Stimulated activated CD8-positive, alpha-beta memory T cell treated with anti-CD3 and anti-CD28 coated beads, Interleukin-4, amount 100 ng/mL, for 4 hours (primary cell): ENCODE measurements around the gene VPREB3.

Source experiments
- DNase-seq, 2 donors: peaks; one replicate each; pipeline ENCODE4 v3.0.0-alpha.2; 2020; ENCODE audit warnings: low read depth in 2 of 2, low spot score in 1 of 2

Gene VPREB3, protein sequence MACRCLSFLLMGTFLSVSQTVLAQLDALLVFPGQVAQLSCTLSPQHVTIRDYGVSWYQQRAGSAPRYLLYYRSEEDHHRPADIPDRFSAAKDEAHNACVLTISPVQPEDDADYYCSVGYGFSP

DNA sequence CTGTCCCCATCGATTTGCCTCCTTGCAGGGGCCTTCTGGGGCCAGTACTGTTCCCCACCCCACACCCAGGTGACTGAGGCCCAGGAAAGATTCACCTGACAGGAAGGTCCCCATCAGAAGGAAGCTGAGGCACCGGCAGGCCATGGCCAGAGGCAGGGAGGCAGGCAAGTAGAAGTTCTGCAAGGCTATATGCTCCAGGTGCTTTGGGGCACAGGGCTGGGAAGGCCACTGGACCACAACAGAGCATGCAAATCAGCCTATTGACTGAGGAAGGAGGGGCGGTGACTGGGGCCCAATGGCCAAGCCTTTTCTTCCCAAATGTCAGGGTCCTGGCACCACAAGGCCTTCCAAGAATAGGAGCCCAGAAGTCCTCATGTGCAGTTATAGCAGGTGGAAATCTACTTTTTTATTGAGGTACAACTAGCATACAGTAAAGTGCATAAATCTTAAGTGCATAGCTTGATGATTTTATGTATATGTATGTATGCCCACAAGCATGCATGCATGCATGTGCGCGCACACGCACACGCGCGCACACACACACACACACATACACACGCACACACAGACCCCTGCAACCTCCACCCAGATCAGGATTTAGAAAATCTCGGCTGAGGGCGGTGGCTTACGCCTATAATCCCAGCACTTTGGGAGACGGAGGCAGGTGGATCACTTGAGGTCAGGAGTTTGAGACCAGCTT lies at the start of gene VPREB3:
TSS of gene VPREB3 (minus strand) at position 206 of the 700 bp plus-strand sequence. CDS start at position 144, 62 bp downstream.
- no peak for DNase-seq

DNA sequence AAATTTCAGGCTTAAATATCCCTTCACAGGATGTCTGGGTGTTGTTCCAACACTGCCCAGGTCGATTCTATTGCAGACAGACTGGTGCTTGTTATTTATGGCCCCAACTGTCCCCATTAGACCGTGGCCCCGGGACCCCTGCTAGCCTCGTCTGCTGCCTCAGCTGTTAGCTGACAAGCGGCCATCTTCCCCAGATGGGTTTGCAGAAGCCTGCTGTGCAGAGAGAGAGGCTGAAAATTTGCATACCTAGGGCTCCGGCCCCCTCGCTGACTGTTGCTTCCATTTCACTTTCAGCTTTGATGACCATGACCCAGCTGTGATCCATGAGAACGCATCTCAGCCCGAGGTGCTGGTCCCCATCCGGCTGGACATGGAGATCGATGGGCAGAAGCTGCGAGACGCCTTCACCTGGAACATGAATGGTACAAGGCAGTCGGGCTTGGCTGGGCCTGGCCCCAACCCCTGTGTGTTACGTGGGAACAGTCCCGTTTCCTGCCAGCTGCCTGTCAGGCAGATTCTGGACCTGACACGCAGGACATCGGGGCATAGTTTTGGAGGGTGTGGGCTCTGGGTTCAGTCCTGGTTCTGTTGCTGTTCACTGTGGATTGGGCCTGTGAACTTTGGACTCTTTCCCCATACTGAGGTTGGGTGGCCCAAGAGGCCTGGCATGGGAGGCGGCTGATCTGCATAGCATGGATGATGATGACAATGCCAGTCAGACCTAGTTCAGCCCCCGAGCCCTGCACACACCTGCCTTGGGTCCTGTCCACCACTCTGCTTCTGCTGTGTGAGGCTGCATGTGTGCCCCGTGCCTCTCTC lies 49.0 kb upstream of the VPREB3 start:
- DNase-seq: no peak

DNA sequence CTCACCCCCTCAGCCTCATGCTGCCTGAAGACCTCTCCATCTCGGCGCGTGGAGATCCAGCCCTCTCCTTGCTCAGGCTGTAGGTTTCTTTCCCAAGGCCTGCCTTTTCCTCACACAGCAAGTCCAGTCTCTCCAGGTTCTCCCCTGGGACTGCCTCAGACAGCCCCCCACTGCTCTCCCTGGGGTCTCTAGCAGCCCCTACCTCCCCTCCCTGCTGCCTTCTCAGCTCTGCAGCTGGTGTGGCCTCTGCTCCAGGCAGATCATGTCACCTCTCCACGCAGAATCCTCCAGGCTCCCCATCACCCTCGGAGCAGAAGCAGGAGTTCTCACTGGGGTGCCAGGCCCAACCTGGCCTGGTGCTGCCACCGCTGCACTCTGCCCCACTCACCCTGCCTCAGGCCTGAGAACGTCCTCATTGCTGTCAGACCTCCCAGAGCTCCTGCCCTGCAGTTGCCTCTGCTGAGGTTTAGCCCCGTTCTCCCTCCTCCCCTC lies 47.7 kb upstream of the VPREB3 start:
- no peak for DNase-seq

- no peak for DNase-seq
Observed at GRCh38 chr22:23801238-23801821, 47.1 kb upstream of the VPREB3 start.

GRCh38 chr22:23800297-23801237 lies 46.3 kb upstream of the VPREB3 start:
- no peak for DNase-seq

GRCh38 chr22:23796461-23796860 lies 42.2 kb upstream of the VPREB3 start:
- DNase-seq: no peak

GRCh38 chr22:23793326-23793725 lies 39.1 kb upstream of the VPREB3 start:
- no peak for DNase-seq

- DNase-seq: no peak
Observed at GRCh38 chr22:23791738-23792645, 37.8 kb upstream of the VPREB3 start.

DNA sequence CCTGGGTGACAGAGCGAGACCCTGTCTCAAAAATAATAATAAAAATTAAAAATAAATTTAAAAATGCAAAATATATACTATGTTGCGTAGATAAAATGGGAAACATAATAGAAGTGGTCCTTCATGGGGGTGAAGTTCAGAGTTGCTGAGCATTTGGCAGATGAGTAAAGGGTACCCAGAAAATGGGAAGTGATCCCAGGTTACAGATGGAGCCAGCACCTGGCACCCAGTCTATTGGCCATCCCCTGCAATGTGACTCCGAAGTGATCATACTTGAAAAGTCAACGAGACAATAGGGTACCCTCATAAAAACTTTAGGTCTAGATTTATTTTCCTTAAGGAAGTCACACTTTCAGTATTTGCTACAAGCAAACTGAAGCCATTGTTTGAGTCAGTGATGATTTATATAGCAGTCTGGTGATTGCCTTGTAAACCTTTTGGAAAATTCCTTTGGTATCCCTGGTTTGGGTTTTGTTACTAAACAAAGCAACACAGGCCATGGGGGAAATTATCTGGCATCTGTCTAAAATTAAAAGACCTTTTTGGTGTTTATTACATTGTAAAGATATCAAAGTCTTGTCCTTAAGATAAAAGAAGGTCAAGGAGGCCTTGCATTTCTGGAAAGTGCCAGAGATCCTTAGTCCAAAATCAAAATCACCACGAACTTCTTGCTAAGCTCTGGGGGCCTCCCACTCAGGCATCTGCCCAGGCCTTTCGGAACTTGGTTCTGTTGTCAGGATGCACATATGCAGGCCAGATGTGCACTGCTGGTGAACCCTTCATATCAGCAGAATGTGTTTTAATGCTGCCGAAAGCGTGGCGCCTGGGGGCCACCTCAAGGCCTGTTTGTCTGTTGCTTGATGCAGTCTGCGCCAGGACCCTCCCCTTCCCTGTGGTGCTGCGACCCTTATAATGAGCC lies 36.9 kb upstream of the VPREB3 start:
- no peak for DNase-seq

GRCh38 chr22:23789638-23790037 lies 35.4 kb upstream of the VPREB3 start:
- no peak for DNase-seq

GRCh38 chr22:23789121-23789520 lies 34.9 kb upstream of the VPREB3 start:
- DNase-seq: no peak

- no peak for DNase-seq
Observed at GRCh38 chr22:23787910-23788309, 33.7 kb upstream of the VPREB3 start.

- no peak for DNase-seq
Observed at GRCh38 chr22:23787600-23787896, 33.3 kb upstream of the VPREB3 start.

DNA sequence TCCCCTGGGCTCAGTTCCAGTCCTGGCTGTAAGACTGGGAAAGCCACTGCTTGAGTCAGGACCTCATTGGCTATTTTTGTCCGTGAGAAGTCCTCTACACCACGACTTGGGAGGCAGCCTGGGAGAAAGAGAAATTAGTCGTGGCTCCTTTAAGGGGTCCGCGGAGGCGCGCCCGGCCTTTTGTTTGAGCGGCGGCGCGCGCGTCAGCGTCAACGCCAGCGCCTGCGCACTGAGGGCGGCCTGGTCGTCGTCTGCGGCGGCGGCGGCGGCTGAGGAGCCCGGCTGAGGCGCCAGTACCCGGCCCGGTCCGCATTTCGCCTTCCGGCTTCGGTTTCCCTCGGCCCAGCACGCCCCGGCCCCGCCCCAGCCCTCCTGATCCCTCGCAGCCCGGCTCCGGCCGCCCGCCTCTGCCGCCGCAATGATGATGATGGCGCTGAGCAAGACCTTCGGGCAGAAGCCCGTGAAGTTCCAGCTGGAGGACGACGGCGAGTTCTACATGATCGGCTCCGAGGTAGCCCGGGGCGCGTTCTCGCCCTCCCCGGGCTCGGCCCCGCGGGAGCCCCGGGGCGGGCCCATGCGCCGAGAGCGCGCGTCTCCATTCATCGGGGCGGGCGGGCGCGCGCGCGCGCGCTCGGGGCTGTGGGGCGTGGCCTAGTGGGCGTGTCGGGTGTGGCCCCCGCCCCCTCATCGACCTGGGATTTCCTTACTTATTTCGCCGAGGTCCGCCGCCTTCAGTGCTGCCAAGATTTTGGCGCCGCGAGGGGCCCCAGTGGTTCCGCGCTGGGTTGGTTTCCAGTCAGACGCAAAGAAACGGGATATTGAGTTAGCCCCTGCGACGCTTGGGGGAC lies 32.8 kb upstream of the VPREB3 start, which contains the start of gene SMARCB1:
TSS of gene SMARCB1 (plus strand) at position 215 of the 848 bp plus-strand sequence. CDS start at position 419, 204 bp downstream.
- peak; percentile 79 to 88 for DNase-seq

DNA sequence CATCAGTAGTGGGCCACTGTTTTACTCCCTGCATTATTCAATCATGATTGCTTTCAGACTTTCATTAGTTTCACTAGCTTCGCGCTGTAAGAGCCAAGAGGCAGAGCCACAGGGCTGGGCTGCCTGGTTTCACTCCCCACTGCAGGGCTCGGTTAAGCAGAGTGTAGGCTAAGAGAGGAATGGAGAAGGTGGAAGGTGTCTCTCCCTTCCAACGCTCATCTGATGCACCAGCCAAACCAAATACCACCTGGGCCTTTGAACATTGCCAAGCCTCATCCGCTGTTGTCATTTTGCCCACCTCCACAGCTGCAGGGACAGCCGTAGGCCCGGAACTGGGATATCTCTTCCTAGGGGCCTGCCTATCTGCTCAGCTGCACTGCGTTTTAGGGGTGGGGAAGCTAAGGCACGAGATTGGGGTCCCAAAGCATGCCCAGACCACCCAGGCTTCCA lies 32.1 kb upstream of the VPREB3 start:
- no peak for DNase-seq

- no peak for DNase-seq
Observed at GRCh38 chr22:23784215-23784732, 30.0 kb upstream of the VPREB3 start.
